Stimulated activated CD8-positive, alpha-beta memory T cell treated with anti-CD3 and anti-CD28 coated beads, Interleukin-4, amount 100 ng/mL, for 1 hour (primary cell): ENCODE results near the gene KDM8.
A peak's percentile ranks its signal among the peaks of the same experiment; 100 is the strongest.

Experiments used
- DNase-seq, 2 donors: peaks; one replicate each; pipeline ENCODE4 v3.0.0-alpha.2; 2020; ENCODE audit warnings: low read depth in 2 of 2, low spot score in 1 of 2

The KDM8 gene

DNA sequence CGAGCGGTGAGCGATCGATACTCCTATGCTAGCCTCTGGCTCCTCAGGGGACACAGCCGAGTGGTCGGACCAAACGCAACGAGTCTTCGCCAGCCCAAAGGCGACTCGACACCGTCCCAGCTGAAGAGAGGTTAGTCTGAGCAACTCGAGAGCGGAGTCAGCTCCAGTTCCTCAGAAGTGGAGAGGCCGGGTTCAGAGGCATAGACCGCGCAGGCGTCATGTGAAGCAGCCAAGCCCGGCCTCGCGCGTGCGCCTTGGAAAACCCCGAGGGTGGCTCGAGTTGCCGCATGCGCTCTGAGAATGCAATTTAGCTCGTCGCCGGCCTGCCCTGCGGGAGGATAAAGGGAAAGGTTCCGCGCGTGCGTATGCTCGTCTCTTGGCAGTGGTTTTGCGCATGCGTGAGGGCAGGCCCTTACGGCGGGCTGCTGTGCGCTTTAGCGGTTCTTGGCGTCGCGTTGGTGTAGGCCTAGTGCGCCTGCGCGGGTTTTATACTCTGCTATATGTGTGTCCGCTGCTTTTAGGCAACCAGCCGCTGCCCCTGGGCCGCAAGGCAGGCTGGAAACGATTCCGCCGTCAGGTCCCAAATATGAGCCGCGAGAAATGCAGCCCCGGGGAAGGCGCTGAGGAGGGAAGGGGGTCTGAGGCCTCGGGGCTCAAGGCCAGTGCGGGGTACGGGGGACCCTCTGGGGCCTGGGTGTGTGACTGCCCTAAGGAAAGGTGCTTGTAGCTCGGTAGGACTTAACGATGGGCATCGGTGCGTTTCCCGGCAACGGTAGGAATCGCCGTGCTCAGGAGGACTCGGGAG, at the start of gene KDM8:
KDM8 (plus strand) TSS at position 20 of the 805 bp plus-strand sequence. CDS start 6,598 bp downstream, outside the sequence.
- DNase-seq: peak; percentile 98 to 99

DNA sequence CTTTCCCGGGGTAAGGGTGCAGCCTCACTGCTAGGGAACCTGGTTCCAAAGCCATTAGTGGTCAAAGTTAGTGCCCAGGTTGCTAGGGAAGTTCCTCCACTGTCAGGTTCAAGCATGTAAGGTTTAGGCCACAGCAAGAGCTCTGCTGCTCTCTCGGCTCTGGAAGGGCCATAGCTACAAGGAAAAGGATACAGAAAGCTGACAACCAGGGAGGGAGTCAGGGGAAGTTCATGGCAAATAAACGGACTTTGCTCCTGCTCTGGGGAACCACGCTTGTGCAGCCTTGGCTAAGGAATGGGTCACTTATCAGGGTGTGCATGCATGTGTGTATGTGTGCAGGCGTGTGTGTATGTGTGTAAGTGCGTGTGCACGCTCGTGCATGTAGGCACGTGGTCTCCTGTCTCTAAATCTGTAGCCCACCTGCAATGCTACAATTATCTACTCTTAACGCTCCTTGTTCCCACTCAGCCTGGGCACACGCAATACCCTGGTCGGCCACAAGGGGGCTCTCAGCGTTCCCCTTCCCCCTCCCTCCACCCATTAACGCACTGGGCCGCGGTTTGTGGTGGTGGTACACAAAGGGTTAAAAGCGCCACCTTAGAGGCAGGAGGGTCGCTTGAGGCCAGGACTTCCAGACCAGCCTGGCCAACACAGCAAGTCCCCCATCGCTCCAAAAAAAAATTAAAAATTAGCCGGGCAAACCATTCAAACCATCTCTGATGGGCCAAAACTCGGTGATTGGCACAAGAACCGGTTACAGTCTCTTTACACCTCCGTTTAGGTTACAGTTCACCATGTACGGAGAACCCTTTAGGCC, 48.4 kb upstream of the KDM8 start:
- DNase-seq: peak; percentile 45 to 60

DNA sequence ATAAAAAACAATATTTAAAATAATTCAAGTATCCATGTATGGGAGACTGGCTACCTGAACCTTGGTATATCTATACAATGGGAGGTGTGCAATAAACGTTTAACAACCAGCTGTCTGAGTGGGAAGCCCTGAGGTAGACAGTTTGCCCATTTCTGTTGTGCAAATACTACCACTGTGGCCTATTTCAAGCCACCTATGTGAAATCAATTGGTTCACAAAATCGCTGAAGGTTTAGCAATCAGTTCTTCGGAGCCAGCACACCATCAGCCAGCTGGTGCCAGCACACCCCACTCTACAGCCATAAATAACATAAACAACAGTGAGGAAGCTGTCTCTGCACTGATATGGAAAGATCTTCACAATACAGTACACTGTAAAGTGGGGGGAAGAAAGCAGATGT, 46.7 kb upstream of the KDM8 start:
- no peak for DNase-seq

DNA sequence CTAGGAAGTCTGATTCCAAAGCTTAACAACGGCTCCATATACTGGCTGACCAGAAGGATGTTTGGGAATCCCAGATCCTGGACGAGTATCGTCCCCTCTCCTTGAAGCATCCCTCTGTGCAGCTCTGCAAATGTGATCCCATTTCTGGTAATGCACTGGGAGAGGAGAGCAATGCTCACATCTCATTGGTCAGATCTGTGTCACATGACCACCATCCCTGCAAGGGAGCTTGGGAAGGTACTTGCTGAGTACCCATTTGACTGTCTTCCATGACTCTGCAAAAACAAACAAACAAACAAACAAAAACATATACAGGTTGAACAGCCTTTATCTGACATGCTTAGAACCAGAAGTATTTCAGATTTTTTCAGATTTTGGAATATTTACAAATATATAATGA, 41.9 kb upstream of the KDM8 start:
- no peak for DNase-seq

DNA sequence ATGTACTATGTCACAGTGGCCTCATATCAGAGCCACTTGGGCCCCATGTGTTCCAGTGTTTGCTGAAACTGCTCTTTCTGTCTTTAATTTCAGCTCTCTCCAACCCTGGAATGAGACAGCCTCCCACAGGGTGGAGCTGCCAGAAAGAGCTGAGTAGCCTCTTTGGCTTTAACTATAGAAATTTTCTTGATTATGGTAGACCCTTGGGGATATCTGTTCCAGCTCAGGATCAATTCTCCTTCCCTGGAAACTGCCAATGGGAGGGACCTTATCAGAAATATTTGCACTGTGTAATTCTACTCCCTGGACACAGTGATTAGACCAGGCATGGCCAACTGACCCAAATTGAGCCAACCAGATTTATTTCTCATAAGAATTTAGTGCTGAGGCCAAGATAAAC, 39.0 kb upstream of the KDM8 start:
- DNase-seq: no peak

DNA sequence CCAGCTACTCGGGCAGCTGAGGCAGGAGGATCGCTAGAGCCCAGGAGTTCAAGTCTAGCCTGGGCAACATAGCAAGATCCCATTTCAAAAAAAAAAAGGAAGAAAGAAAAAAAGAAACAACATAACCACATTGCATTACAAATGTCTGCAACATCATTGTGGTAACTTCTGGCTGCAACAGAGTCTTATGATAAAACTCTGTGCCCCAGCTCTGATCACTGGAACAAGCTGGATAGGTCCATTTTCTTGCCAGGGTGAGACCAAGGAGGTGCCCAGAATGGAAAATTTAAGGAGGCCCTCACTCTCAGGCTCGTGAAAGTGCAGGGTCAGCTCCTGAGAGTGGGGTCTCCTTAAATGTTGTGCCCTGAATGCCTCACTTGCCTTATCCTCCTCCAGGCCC, 37.8 kb upstream of the KDM8 start:
- DNase-seq: no peak

DNA sequence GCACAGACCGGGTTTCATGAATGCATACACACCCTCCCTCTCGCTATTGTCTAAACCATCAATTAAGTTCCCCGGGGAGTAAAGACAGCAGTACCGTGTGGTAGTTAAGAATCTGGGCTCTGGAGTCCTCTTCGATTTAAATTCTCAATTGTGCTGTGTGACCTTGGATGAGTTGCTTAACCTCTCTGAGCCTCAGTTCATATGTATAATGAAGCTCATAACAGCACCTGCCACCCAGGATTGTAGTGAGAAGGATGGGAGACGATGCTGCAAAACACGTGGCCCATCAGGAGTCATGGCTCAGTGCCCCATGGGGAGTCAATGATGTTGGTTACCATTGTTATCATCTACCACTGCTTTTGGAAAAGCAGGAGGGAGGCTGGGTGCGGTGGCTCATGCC, 34.5 kb upstream of the KDM8 start:
- no peak for DNase-seq

DNA sequence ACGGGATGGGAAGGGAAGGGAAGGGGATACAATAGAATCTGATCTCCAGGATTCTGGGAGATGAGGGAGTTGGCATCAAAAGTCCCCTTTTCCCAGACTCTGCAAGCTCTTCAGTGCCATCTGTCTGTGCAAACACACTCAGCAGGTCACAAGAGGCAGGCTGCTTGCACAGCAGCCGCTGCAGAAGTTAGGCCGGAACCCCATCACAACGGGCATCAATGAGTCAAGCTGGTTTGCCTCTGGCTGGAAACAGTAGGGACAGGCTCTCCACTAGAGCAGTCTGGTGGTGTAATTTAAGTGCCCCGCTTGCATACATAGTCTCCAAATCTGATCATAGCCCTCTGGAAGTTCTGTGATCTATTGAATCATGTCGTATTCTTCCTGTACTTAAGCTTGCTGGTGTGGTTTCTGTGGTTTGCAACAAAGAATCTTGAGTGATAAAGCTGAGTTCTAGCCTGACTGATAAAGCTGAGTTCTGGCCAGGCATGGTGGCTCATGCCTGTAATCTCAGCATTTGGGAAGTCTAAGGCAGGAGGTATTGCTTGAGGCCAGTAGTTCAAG, 33.7 kb upstream of the KDM8 start:
- peak; percentile 43 to 65 for DNase-seq

DNA sequence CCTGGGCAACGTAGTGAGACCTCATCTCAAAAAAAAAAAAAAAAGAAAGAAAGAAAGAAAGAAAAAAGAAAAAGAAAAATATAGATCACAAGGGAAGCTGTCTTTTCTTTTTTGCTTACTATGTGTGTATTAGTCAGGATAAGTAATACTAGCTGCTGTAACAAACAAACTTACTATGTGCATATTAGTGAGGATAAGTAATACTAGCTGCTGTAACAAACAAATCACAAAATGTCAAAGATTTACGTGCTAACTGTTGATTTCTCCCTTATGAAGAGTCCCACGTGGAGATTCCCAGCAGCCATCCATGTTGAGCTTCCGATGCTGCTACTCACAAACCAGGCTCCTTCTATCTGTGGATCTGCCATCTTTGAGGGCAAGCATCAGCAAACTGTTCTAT, 31.7 kb upstream of the KDM8 start:
- DNase-seq: no peak

DNA sequence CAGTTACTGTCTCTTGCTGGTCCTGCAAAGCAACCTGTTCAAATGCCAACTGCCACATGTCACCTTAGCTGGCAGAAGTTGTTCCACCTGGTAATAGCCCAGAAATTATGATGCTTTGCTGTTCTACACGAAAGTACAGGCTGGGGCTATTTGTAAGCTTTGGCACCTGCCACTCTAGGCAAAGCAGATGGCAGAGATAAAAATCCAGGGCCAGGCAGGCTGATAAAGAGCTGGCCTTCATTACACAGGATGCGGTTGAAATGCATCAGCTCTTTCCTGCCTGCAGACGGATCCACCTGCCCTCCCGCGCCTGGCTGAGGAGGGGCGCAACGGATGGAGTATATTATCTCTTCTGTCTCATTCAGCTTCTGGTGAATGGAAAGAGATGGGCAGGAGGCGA, 29.3 kb upstream of the KDM8 start:
- peak in 1 of 2 donors; percentile 25 for DNase-seq

DNA sequence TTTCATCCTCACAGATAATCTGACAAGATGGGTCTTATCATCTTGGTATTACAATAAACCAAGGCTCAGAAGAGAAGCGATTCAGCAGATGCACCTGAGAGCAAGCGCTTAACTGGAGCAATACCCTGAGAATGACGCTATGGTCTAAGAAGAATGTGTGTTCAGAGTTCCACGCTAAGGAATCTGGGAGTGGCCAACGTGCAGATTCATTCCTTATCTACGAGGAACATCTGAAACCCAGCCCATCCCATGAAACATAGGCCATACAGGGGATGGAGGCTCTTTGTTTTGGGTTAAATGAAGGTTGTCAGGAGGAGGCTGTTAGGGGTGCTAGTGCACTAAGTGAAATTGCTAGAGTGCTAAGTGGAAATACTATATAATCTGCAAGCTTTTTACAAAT, 28.5 kb upstream of the KDM8 start:
- no peak for DNase-seq

DNA sequence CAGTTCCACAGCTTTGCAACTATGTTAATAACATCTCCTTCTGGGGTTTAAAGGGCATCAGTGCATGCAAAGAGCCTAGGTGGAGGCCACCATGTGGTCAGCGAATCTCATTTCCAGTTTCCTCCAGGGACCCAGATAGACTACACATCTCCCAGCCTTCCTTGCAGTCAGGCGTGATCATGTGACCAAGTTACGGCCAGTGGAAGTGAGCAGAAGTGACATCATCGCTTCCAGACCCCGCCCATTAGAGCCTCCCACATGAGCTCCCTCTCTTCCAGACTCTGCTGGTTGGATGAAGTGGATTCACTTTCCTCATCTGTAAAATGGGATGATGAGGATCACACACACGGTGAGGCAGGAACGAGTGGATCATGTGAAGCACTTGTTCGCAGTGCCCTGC, 27.4 kb upstream of the KDM8 start:
- DNase-seq: no peak

DNA sequence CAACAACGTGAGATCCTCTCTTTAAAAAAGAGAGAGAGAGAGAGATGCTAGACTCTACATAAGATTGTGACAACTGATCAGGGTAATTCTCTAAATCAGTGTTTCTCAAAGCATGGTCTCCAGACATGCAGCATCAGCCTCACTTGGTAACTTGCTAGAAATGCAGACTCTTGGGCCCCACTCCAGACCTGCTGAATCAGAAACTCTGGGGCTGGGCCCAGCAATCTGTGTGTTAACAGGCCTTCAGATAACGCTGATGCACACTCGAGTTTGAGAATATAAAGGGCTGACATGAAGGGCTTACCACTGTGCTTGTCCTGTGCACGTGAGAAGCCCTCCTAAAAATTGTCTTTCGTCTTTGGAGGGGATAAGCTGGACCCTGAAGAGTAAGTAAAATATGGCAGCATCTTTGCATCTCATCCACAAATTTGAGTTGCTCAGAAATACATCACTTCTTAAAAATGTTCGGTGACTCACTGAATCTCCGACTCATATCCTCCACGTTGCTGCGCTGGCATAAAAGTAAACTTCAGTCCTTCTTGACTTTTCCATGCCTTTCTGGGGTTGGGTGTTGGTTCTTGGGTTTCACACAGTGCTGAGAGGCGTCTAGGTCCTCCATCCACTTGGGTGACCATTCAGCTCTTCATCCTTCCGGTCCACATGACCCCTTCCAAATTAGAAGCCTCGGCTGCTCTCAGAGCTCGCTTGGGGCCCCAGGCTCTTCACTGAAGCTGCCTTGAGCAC, 26.1 kb upstream of the KDM8 start:
- no peak for DNase-seq

DNA sequence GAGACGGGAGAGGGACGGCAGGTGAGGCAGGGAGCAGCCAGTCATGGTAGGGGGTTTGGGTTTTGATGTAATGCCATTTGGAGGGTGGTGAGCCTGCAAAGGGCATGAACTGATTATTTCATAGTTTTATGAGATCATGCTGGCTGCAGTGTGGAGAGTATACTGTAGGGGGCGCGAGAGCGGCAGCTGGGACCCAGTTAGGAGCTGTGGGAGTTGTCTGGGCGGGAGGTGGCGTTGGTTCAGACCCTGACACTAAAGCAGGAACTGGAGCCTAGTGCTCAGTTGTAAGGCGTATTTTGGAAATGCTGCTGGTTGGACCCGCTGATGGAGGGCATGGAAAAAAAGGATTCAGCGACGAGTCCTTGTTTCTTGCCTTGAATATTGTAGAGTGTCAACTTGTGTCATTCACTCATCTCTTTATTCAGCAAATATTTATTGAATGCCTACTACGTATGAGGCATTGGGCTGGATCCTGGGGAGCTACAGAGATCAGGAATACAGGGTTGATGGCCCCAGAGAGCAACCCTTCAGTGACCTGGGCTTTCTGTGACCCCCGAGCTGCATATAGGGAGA, 23.7 kb upstream of the KDM8 start:
- peak; percentile 71 to 73 for DNase-seq

DNA sequence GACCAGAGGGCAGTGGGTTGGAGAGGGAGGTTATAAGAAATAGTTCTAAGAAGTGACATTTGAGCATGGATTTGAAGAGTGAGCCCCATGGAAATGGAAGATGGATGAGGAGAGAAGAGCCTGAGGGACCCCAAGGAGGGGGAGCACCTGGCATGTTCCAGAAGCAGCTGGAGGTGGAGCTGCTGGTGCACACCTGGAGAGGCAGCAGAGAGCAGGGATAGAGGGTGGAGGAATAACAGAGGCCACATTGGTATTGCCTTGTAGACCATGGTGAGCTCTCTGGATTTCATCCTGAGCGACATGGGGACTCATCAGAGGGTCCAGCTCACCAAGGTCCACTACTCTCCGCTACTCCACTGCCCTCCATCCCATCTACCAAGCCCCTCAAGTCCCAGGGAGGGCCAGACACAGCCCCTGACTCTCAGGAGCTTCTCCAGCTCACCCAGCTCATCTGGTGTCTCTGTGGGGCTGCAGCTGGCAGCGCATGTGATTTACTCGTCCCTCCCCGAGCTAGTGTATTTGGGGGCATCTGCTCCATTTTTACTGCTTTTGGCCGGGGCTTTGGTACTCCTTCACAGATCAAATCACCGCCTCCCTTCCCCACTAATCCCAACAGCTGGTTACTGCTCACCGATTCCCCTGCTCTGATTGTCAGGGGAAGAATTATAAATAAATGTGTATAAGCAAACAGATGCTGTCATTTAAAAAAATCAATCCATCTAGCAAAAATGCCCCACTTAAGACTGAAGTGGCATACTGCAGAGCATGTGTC, 22.1 kb upstream of the KDM8 start:
- DNase-seq: no peak

DNA sequence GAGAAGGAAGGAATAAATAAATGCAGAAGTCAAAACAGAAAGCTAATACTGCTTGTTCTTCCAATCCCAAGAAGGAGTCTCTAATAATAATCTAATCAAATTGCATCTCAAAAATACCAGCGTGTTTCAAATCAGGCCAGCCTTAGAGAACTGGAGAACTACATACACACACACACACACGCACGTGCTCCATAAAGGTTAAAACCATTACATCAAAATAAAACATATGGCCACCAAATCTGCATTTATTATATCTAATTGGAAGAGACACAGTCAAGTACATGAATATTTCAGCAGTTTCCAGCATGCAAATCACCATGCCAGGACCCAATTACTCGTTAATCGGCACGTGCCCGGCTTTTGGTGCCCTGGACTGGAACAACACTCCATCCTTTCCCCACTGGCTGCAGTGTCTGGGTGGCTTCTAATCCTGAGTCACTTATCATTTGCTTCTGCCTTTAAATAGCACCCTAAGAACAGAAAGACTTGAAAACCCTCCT, 20.4 kb upstream of the KDM8 start:
- DNase-seq: no peak

DNA sequence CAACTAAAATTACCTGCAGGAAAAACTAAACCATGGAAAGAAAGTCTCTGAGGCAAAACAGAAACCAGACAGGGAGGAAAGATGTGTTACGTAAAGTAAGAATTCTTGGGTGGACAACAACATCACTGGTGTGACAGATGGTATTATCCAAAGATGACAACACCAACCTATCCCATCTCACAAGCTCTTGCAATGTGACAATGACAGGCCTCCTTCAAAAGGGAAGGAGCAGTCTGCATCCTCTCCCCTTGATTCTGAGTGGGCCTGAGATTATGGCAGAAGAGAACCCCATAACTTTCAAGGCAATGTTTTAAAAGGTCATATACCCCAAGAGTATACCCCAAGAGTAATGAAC, 17.6 kb upstream of the KDM8 start:
- DNase-seq: no peak

DNA sequence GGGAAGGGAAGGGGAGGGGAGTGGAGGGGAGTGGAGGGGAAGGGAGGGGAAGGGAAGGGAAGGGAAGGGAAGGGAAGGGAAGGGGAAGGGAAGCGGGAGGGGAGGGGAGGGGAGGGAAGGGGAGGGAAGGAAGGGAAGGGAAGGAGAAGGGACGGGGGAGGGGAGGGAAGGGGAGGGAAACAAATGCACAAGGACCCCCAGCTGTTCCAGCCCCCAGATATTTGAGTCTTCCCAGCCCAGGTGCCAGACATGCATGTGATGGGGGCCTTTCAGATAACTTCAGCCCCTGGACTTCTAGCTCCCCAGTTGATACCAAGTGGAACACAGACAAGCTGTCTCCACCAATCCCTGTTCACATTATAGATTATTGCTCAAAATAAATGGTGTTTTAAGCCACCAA, 14.7 kb upstream of the KDM8 start:
- no peak for DNase-seq

DNA sequence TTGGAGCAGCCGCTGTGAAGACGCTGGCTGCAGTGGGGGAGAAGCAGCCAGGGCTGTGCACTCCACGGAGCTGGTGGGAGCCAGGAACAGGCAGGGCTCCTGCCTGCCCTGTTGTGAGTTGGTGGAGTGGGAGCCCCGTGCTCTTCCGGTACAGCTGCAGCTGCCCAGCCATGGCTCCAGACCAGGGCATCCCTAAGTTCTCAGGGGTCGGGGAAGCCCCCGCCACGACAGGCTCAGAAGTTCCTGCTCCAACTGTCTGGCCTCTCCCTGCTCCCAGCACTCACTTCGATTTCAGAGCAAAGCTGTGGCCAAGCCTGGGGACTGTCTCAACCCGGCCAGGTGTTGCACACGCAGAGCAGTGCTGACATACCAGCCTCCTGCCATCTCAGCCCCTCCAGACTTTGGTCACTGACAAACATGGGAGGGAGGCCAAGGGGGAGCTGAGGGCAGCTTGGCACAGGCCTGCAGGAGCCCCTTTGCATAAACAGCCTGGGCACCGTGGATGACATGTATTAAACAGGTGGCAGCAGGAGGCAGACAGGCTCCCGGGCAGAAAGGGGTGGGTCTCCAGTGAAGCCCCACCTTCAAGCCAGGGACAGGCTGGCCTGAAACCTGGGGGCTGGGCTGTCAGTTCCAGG, 13.9 kb upstream of the KDM8 start:
- DNase-seq: no peak
